ENCODE data around the gene CAGE1. TPM values are rescaled to one million over a fixed set of nuclear protein-coding genes. Genes with fewer than 3 reads are reported as not detected.
A peak's percentile ranks its signal among the peaks of the same experiment; 100 is the strongest.
"Not testable (repeated sequence)": the region's sequence is repeated elsewhere in the genome, so short reads cannot be mapped to it uniquely, and the experiment has no call there.

The CAGE1 gene
- total RNA-seq, 4 donors from 2014 or later, result not detected

DNA sequence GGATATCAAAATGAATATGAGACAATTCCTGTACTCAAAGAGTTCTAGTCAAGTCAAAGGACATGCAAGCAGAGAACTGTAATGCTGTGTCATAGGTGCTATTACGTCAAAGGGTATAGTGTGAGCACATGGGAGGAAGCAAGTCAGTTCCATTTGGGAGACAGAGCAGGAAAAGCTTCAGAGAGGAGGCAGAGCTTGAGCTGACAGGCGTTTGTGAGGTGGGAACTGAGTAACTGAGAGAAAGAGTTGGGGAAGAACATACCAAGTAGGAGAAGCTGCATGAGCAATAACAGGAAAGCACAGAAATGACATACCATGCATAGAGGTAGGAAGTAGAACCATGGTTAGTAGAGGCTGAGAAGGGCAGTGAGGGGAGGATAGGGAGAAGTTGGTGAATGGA lies 61.3 kb downstream of the CAGE1 start:
- TF ChIP-seq EP300 (IDR thresholded peaks at IDR 0.05), result no peak
- TF ChIP-seq POLR2A (IDR thresholded peaks at IDR 0.05), result no peak
- TF ChIP-seq, protein P1, sequence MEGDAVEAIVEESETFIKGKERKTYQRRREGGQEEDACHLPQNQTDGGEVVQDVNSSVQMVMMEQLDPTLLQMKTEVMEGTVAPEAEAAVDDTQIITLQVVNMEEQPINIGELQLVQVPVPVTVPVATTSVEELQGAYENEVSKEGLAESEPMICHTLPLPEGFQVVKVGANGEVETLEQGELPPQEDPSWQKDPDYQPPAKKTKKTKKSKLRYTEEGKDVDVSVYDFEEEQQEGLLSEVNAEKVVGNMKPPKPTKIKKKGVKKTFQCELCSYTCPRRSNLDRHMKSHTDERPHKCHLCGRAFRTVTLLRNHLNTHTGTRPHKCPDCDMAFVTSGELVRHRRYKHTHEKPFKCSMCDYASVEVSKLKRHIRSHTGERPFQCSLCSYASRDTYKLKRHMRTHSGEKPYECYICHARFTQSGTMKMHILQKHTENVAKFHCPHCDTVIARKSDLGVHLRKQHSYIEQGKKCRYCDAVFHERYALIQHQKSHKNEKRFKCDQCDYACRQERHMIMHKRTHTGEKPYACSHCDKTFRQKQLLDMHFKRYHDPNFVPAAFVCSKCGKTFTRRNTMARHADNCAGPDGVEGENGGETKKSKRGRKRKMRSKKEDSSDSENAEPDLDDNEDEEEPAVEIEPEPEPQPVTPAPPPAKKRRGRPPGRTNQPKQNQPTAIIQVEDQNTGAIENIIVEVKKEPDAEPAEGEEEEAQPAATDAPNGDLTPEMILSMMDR (IDR thresholded peaks at IDR 0.05), result no peak
- 38 to 73% methylated on average over 2 of the region's 2 CpGs for WGBS, 2 donors
- Histone ChIP-seq H3K36me3 (no peaks in the 10 kb centered on the region), H3K27ac (no peak overlapping the region), H3K27me3 (no peaks in the 10 kb centered on the region), H3K4me1 (no peaks in the 10 kb centered on the region), H3K9me3 (no peaks in the 10 kb centered on the region), H3K4me3 (no peak overlapping the region)
- no peak for DNase-seq (ENCODE audit: low spot score in 2 of 2)

DNA sequence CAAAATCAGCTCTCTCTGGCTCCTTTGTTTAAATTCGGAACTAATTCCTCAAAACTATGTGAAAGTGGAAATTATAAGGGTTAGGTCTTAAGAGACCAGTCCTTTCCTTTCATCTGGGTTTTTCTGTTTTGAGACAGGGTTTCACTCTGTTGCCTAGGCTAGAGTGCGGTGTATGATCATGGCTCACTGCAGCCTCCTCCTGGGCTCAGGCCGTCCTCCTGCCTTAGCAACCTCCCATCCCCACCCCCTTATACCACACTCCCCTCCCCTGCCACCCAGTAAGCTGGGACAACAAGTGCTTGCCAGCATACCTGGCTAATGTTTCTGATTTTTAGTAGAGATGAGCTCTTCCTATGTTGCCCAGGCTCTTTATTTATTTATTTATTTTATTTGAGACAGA lies 63.8 kb downstream of the CAGE1 start:
- Histone ChIP-seq H3K9me3 (no peaks in the 10 kb centered on the region), H3K4me1 (no peaks in the 10 kb centered on the region), H3K27ac (no peak overlapping the region), H3K4me3 (no peak overlapping the region), H3K36me3 (no peaks in the 10 kb centered on the region), H3K27me3 (no peaks in the 10 kb centered on the region)
- 75% methylated on average over 3 of the region's 3 CpGs for WGBS, 2 donors
- no peak for DNase-seq (ENCODE audit: low spot score in 2 of 2)
- TF ChIP-seq EP300 (IDR thresholded peaks at IDR 0.05) (no peak), POLR2A (IDR thresholded peaks at IDR 0.05) (no peak)
- TF ChIP-seq, protein P1 (IDR thresholded peaks at IDR 0.05), result no peak

DNA sequence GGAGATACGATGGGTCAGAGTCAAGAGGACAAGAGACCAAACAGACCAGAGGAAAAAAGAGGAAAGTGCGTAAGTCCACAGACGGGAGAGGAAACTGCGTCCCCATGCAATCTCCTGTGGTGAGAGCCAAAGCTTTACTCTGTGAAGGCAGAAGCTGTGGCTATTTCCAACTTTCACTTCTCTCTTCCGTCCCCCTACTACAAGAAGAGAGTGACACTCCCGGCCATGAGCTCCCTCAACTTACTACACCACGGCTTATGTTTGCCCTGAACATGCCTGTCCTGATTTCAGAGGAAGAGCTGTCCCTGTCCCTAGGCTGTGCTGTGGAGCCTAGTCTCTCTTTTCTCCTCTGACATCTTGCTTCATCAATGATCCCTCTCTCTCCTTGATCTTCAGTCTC lies 65.0 kb downstream of the CAGE1 start:
- Histone ChIP-seq H3K27ac (no peak overlapping the region), H3K36me3 (no peaks in the 10 kb centered on the region), H3K4me3 (no peak overlapping the region), H3K9me3 (no peaks in the 10 kb centered on the region), H3K4me1 (no peaks in the 10 kb centered on the region), H3K27me3 (no peaks in the 10 kb centered on the region)
- 74 to 78% methylated on average over 7 of the region's 7 CpGs for WGBS, 2 donors
- peak in 1 of 2 donors; percentile 67 for TF ChIP-seq EP300 (IDR thresholded peaks at IDR 0.05)
- no peak for TF ChIP-seq POLR2A (IDR thresholded peaks at IDR 0.05)
- TF ChIP-seq, protein P1 (IDR thresholded peaks at IDR 0.05), result no peak
- DNase-seq (ENCODE audit: low spot score in 2 of 2), result peak in 1 of 2 donors; percentile 19

DNA sequence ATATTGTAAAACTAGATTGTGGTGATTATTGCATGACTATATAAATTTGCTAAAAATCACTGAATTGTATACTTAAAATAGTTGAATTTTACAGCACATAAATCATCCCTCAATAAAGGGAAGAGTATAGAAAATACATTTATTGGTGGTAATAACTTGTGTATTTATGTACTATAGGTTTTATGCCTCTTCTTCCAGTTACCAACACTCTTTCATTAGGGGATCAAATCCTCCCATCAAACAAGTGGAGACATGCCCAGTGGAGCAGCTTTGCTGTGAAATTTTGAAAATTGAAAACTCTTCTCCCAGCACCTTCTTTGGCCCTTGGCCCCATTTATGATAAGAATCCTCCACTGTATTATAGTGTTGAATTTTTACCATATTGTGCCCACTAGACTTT lies 66.5 kb downstream of the CAGE1 start:
- no peaks in the 10 kb centered on the region for H3K4me1 ChIP-seq
- no peak for TF ChIP-seq EP300 (IDR thresholded peaks at IDR 0.05)
- TF ChIP-seq, protein P1 (IDR thresholded peaks at IDR 0.05), result no peak
- TF ChIP-seq POLR2A (IDR thresholded peaks at IDR 0.05), result no peak
- DNase-seq (ENCODE audit: low spot score in 2 of 2), result no peak
- H3K27me3 ChIP-seq, result no peaks in the 10 kb centered on the region
- no peaks in the 10 kb centered on the region for H3K9me3 ChIP-seq
- H3K27ac ChIP-seq, result no peak overlapping the region
- no peak overlapping the region for H3K4me3 ChIP-seq
- H3K36me3 ChIP-seq, result no peaks in the 10 kb centered on the region

- not testable (repeated sequence) for H3K4me3 ChIP-seq; H3K9me3 ChIP-seq; H3K36me3 ChIP-seq; H3K27ac ChIP-seq; DNase-seq (ENCODE audit: low spot score in 2 of 2); H3K4me1 ChIP-seq; H3K27me3 ChIP-seq
- WGBS, 2 donors, result 75 to 79% methylated on average over 6 of the region's 6 CpGs
Measured at GRCh38 chr6:7321866-7322265, 67.7 kb downstream of the CAGE1 start.

GRCh38 chr6:7319406-7319805 lies 70.1 kb downstream of the CAGE1 start:
- not testable (repeated sequence) for H3K4me3 ChIP-seq; DNase-seq (ENCODE audit: low spot score in 2 of 2); H3K9me3 ChIP-seq; H3K27ac ChIP-seq; H3K4me1 ChIP-seq; H3K36me3 ChIP-seq; H3K27me3 ChIP-seq
- 92 to 100% methylated on average over 2 of the region's 2 CpGs for WGBS, 2 donors

All from tibial nerve (tissue), 4 donors.